OCI-LY3 (cell line): ENCODE measurements around the gene CSF2RB.

Experiments used
- EZH2phosphoT487 ChIP-seq: fragments of 200-600 bp; shearing (Covaris generic); IDR thresholded peaks from 2 replicates; pipeline ENCODE4 v1.6.1; 2018; ENCODE audit warnings: antibody characterized with exemption, mixed run types, low read depth
- TF ChIP-seq, protein P1 (sequence below): fragments of 200-600, 300-600 bp; sonication (generic); IDR thresholded peaks from 2 replicates; pipeline ENCODE4 v1.5.1; 2014; ENCODE audit warnings: antibody characterized with exemption, low read length, low read depth

DNA sequence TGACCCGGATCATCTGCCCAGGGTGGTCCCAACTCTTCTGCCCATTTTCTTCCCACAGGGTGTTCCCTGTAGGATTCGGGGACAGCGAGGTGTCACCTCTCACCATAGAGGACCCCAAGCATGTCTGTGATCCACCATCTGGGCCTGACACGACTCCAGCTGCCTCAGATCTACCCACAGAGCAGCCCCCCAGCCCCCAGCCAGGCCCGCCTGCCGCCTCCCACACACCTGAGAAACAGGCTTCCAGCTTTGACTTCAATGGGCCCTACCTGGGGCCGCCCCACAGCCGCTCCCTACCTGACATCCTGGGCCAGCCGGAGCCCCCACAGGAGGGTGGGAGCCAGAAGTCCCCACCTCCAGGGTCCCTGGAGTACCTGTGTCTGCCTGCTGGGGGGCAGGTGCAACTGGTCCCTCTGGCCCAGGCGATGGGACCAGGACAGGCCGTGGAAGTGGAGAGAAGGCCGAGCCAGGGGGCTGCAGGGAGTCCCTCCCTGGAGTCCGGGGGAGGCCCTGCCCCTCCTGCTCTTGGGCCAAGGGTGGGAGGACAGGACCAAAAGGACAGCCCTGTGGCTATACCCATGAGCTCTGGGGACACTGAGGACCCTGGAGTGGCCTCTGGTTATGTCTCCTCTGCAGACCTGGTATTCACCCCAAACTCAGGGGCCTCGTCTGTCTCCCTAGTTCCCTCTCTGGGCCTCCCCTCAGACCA is 24.0 kb downstream of the CSF2RB start:
- TF ChIP-seq, protein P1, sequence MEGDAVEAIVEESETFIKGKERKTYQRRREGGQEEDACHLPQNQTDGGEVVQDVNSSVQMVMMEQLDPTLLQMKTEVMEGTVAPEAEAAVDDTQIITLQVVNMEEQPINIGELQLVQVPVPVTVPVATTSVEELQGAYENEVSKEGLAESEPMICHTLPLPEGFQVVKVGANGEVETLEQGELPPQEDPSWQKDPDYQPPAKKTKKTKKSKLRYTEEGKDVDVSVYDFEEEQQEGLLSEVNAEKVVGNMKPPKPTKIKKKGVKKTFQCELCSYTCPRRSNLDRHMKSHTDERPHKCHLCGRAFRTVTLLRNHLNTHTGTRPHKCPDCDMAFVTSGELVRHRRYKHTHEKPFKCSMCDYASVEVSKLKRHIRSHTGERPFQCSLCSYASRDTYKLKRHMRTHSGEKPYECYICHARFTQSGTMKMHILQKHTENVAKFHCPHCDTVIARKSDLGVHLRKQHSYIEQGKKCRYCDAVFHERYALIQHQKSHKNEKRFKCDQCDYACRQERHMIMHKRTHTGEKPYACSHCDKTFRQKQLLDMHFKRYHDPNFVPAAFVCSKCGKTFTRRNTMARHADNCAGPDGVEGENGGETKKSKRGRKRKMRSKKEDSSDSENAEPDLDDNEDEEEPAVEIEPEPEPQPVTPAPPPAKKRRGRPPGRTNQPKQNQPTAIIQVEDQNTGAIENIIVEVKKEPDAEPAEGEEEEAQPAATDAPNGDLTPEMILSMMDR = no peak
- no peak for TF ChIP-seq EZH2phosphoT487
